SK-N-SH (cell line): ENCODE measurements around the gene CPOX. TPM values are rescaled to one million over a fixed set of nuclear protein-coding genes. Genes with fewer than 3 reads are reported as not detected.

Source experiments
- CTCF ChIA-PET: fragments of 300-600, 350-600 bp; formaldehyde crosslinking; extraction: SDS; loops from one replicate; lab custom pipeline; 2021; lab: Yijun Ruan, JAX
- POLR2A ChIA-PET: fragments of 350-600 bp; sonication (Branson Sonifier 250); formaldehyde crosslinking; extraction: SDS; loops from one replicate; lab custom pipeline; 2020; ENCODE audit warnings: antibody characterized with exemption, inconsistent platforms; lab: Yijun Ruan, JAX
- DNase-seq: peaks from one replicate; pipeline ENCODE4 v3.0.0; 2012
- H2AFZ ChIP-seq: fragments of 200-600 bp; sonication (generic); 2 replicates; pipeline ENCODE4 v1.8.1; 2016; ENCODE audit warnings: antibody characterized with exemption, mild to moderate bottlenecking, low read depth
- H3F3A ChIP-seq: fragments of 200-600 bp; sonication (generic); replicated peaks from 2 replicates; pipeline ENCODE3; 2016; ENCODE audit warnings: antibody characterized with exemption, mild to moderate bottlenecking; ENCODE audit not compliant: insufficient read depth
- H3K27ac ChIP-seq, 2 experiments: fragments of 200-500 bp in 1 of 2; fragments of 200-600 bp in 1 of 2; sonication (Bioruptor generic) in 1 of 2; sonication (generic), shearing (Covaris generic) in 1 of 2; 2 replicates each; pipeline versions ENCODE4 v1.5.1 to v1.6.1; 2014 to 2016; ENCODE audit warnings: low read depth in 2 of 2, inconsistent platforms in 1 of 2, low read length in 1 of 2, mild to moderate bottlenecking in 1 of 2, mixed read lengths in 1 of 2
- H3K27me3 ChIP-seq: fragments of 200-600 bp; sonication (generic), shearing (Covaris generic); 2 replicates; pipeline ENCODE4 v1.6.1; 2016; ENCODE audit warnings: mixed run types; ENCODE audit not compliant: insufficient read depth
- H3K36me3 ChIP-seq, 2 experiments: fragments of 200-500 bp in 1 of 2; fragments of 200-600 bp in 1 of 2; sonication (Bioruptor generic) in 1 of 2; sonication (generic) in 1 of 2; replicated peaks in 1 of 2; 2 replicates each; pipeline versions ENCODE3 to v1.5.1; 2014 to 2016; ENCODE audit warnings: low read length in 1 of 2, mild to moderate bottlenecking in 1 of 2; ENCODE audit not compliant: insufficient read depth in 2 of 2, control insufficient read depth in 1 of 2
- H3K4me1 ChIP-seq, 2 experiments: fragments of 200-500 bp in 1 of 2; fragments of 200-600 bp in 1 of 2; sonication (Bioruptor generic) in 1 of 2; sonication (generic), shearing (Covaris generic) in 1 of 2; 2 replicates each; pipeline versions ENCODE4 v1.5.1 to v1.6.1; 2014 to 2016; ENCODE audit warnings: low read depth in 1 of 2, low read length in 1 of 2, mixed run types in 1 of 2; ENCODE audit not compliant: insufficient read depth in 2 of 2, control insufficient read depth in 1 of 2
- H3K4me2 ChIP-seq: fragments of 200-600 bp; sonication (generic), shearing (Covaris generic); 2 replicates; pipeline ENCODE4 v1.6.1; 2017; ENCODE audit warnings: mixed run types
- H3K4me3 ChIP-seq, 2 experiments: fragments of 200-500 bp in 1 of 2; fragments of 200-600 bp in 1 of 2; sonication (Bioruptor generic) in 1 of 2; sonication (generic), shearing (Covaris generic) in 1 of 2; 2 replicates each; pipeline versions ENCODE4 v1.5.1 to v1.8.1; 2014 to 2016; ENCODE audit warnings: low read depth in 2 of 2, inconsistent platforms in 1 of 2, low read length in 1 of 2, mild to moderate bottlenecking in 1 of 2, mixed read lengths in 1 of 2, moderate library complexity in 1 of 2
- H3K79me2 ChIP-seq: fragments of 200-600 bp; sonication (generic); 2 replicates; pipeline ENCODE4 v1.8.1; 2017; ENCODE audit warnings: mild to moderate bottlenecking; ENCODE audit not compliant: insufficient read depth
- H3K9ac ChIP-seq: fragments of 200-600 bp; sonication (generic); 2 replicates; pipeline ENCODE4 v1.6.1; 2017; ENCODE audit warnings: mixed run types
- H3K9me2 ChIP-seq: fragments of 200-600 bp; sonication (generic); 2 replicates; pipeline ENCODE4 v1.6.1; 2017; ENCODE audit warnings: mixed run types
- H3K9me3 ChIP-seq: fragments of 200-600 bp; sonication (generic); 2 replicates; pipeline ENCODE4 v1.6.1; 2017; ENCODE audit warnings: mixed run types, mild to moderate bottlenecking, moderate library complexity
- H4K20me1 ChIP-seq: fragments of 200-600 bp; sonication (generic); 2 replicates; pipeline ENCODE4 v1.6.1; 2017; ENCODE audit warnings: mild to moderate bottlenecking, mixed run types; ENCODE audit not compliant: insufficient read depth
- CHD2 ChIP-seq: fragments of 150-350 bp; IDR thresholded peaks from 2 replicates; pipeline ENCODE4 v1.6.1; 2018; ENCODE audit warnings: low read length; ENCODE audit not compliant: partially characterized antibody
- EZH2phosphoT487 ChIP-seq: fragments of 200-600 bp; sonication (generic); IDR thresholded peaks from 2 replicates; pipeline ENCODE4 v1.6.1; 2017; ENCODE audit warnings: low read depth, mixed run types, mild to moderate bottlenecking, antibody characterized with exemption, moderate library complexity, borderline replicate concordance
- JUND ChIP-seq: IDR thresholded peaks from 2 replicates; pipeline ENCODE4 v1.4.0; 2012
- NFIC ChIP-seq: IDR thresholded peaks from 2 replicates; pipeline ENCODE4 v1.4.0; 2012; ENCODE audit warnings: borderline replicate concordance
- NRF1 ChIP-seq: IDR thresholded peaks from 2 replicates; pipeline ENCODE4 v1.6.1; 2012; ENCODE audit warnings: low read depth, mild to moderate bottlenecking, low read length
- PBX3 ChIP-seq: IDR thresholded peaks from 2 replicates; pipeline ENCODE4; 2012
- RCOR1 ChIP-seq: fragments of 150-350 bp; IDR thresholded peaks from 2 replicates; pipeline ENCODE4 v1.6.1; 2017; ENCODE audit warnings: antibody characterized with exemption, low read length
- REST ChIP-seq: IDR thresholded peaks from 2 replicates; pipeline ENCODE4 v1.6.1; 2012; ENCODE audit warnings: mild to moderate bottlenecking, low read depth, low read length, moderate library complexity
- RXRA ChIP-seq: IDR thresholded peaks from 2 replicates; pipeline ENCODE4 v1.4.0; 2012; ENCODE audit warnings: low read depth, mild to moderate bottlenecking, borderline replicate concordance
- TEAD4 ChIP-seq: IDR thresholded peaks from 2 replicates; pipeline ENCODE4 v1.4.0; 2012; ENCODE audit warnings: mild to moderate bottlenecking, borderline replicate concordance; ENCODE audit not compliant: insufficient read depth
- WGBS: methylation state at CpG from one replicate; pipeline ENCODE4 v1.1.6; 2017; ENCODE audit warnings: low lambda C conversion rate; 5-methylcytosine and 5-hydroxymethylcytosine counted together
- polyA plus RNA-seq, 3 experiments: library from polyadenylated mRNA; depleted of rRNA; stranded (reverse); fragments of >200 nt; gene quantifications; 2 replicates each; pipeline ENCODE4 v1.2.3, GENCODE V29; 2012
- TF ChIP-seq, protein P1 (sequence below): fragments of 150-350 bp; IDR thresholded peaks from 2 replicates; pipeline ENCODE4 v1.6.1; 2016; ENCODE audit warnings: mild to moderate bottlenecking, low read depth, low read length
- TF ChIP-seq, protein P2 (sequence below): fragments of 200-600 bp; sonication (generic); IDR thresholded peaks from 2 replicates; pipeline ENCODE4 v1.6.1; 2017; ENCODE audit warnings: antibody characterized with exemption, mild to moderate bottlenecking, moderate library complexity

Gene CPOX
- polyA plus RNA-seq, 1 of the 3 experiments (the other 2 are of a cell fraction) = 36.7 TPM

GRCh38 chr3:98529856-98530459, 63.5 kb downstream of the CPOX start:
- Histone ChIP-seq H3K9me3 (no peaks in the 10 kb centered on the region), H4K20me1 (no peaks in the 10 kb centered on the region), H3K9me2 (no peaks in the 10 kb centered on the region)
- TF ChIP-seq EZH2phosphoT487 (no peak), JUND (no peak), REST (no peak), TEAD4 (no peak), RCOR1 (no peak), CHD2 (no peak), RXRA (no peak), NFIC (no peak), NRF1 (no peak), PBX3 (no peak)
- TF ChIP-seq, protein P1, sequence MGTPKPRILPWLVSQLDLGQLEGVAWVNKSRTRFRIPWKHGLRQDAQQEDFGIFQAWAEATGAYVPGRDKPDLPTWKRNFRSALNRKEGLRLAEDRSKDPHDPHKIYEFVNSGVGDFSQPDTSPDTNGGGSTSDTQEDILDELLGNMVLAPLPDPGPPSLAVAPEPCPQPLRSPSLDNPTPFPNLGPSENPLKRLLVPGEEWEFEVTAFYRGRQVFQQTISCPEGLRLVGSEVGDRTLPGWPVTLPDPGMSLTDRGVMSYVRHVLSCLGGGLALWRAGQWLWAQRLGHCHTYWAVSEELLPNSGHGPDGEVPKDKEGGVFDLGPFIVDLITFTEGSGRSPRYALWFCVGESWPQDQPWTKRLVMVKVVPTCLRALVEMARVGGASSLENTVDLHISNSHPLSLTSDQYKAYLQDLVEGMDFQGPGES = no peak
- TF ChIP-seq, protein P2, sequence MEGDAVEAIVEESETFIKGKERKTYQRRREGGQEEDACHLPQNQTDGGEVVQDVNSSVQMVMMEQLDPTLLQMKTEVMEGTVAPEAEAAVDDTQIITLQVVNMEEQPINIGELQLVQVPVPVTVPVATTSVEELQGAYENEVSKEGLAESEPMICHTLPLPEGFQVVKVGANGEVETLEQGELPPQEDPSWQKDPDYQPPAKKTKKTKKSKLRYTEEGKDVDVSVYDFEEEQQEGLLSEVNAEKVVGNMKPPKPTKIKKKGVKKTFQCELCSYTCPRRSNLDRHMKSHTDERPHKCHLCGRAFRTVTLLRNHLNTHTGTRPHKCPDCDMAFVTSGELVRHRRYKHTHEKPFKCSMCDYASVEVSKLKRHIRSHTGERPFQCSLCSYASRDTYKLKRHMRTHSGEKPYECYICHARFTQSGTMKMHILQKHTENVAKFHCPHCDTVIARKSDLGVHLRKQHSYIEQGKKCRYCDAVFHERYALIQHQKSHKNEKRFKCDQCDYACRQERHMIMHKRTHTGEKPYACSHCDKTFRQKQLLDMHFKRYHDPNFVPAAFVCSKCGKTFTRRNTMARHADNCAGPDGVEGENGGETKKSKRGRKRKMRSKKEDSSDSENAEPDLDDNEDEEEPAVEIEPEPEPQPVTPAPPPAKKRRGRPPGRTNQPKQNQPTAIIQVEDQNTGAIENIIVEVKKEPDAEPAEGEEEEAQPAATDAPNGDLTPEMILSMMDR = no peak
- TF ChIP-seq, all 33 proteins: peak for 0
- no peaks in the 10 kb centered on the region for H3K36me3 ChIP-seq
- ChIA-PET CTCF (no interaction called here), POLR2A (no interaction called here)
- no peak for DNase-seq
- H3K4me1 ChIP-seq = no peaks in the 10 kb centered on the region; a peak in 1 of 4 replicates
- 69% methylated on average over 7 of the region's 8 CpGs for WGBS
- no peak overlapping the region for H3K4me2 ChIP-seq
- H3K79me2 ChIP-seq = no peaks in the 10 kb centered on the region
- no peak overlapping the region for H3K4me3 ChIP-seq
- no peak overlapping the region for H2AFZ ChIP-seq
- no peak overlapping the region for H3K9ac ChIP-seq
- peaks cover 7% of the 10 kb centered on the region; the same call in 1 of the 2 replicates for H3K27me3 ChIP-seq
- no peaks in the 10 kb centered on the region for H3F3A ChIP-seq
- H3K27ac ChIP-seq = no peak overlapping the region

Other genes with a start within 250 kb of the CPOX start
- not detected in 2 replicates for gene OR5K4, start 239.8 kb downstream of the CPOX start, polyA plus RNA-seq (2012; rRNA removed)
- not detected in 2 replicates for gene OR5K3, start 202.9 kb downstream of the CPOX start, polyA plus RNA-seq (2012; rRNA removed)
- not detected in 2 replicates for gene OR5K1, start 130.4 kb downstream of the CPOX start, polyA plus RNA-seq (2012; rRNA removed)
- gene OR5K2, start 95.9 kb downstream of the CPOX start, polyA plus RNA-seq (2012; rRNA removed) = not detected in 2 replicates
- gene CLDND1, start 70.7 kb downstream of the CPOX start, polyA plus RNA-seq (2012; rRNA removed) = 110 and 165 TPM in 2 replicates
- not detected in 2 replicates for gene GPR15, start 61.6 kb downstream of the CPOX start, polyA plus RNA-seq (2012; rRNA removed)
- 16.3 and 17.9 TPM in 2 replicates for gene ST3GAL6, start 169.7 kb upstream of the CPOX start, polyA plus RNA-seq (2012; rRNA removed)